HL-60 (cell line): ENCODE data around the gene GPR137B.

Experiments
- GABPA ChIP-seq: IDR thresholded peaks from 2 replicates; pipeline ENCODE4 v1.6.1; 2012; ENCODE audit warnings: low read depth
- POLR2AphosphoS5 ChIP-seq: IDR thresholded peaks from 2 replicates; pipeline ENCODE4 v1.6.1; 2012; ENCODE audit warnings: low read depth
- TF ChIP-seq, protein P1 (sequence below): IDR thresholded peaks from one replicate; pipeline ENCODE4 v1.5.1; 2011; ENCODE audit warnings: low read length, control low read depth, inconsistent platforms; ENCODE audit not compliant: insufficient read depth
- TF ChIP-seq, protein P2 (sequence below): IDR thresholded peaks from 2 replicates; pipeline ENCODE4 v1.6.1; 2012; ENCODE audit warnings: low read depth; ENCODE audit not compliant: insufficient replicate concordance

DNA sequence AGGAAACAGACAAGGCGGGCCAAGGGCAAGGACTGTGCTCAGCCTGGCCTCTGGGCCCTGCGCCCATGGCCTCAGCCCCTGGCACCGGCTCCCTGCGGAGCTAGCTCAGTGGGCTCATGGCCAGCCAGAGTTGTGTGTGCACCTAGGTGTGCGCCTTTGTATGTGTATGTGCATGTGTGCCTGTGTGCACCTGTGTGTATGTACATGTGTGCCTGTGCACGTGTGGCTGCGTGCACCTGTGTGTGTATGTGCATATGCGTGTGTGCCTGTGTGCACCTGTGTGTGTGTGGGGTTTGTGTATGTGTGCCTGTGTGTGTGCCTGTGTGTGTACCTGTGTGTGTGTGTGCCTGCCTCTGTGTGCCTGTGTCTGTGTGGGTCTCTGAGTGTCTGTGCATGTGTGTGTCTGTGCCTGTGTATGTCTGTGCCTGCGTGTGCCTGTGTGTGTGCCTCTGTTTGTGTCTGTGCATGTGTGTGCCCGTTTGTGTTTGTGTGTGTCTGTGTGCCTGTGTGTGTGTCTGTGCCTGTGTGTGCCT, 7.4 kb downstream of the GPR137B start:
- TF ChIP-seq, protein P1, sequence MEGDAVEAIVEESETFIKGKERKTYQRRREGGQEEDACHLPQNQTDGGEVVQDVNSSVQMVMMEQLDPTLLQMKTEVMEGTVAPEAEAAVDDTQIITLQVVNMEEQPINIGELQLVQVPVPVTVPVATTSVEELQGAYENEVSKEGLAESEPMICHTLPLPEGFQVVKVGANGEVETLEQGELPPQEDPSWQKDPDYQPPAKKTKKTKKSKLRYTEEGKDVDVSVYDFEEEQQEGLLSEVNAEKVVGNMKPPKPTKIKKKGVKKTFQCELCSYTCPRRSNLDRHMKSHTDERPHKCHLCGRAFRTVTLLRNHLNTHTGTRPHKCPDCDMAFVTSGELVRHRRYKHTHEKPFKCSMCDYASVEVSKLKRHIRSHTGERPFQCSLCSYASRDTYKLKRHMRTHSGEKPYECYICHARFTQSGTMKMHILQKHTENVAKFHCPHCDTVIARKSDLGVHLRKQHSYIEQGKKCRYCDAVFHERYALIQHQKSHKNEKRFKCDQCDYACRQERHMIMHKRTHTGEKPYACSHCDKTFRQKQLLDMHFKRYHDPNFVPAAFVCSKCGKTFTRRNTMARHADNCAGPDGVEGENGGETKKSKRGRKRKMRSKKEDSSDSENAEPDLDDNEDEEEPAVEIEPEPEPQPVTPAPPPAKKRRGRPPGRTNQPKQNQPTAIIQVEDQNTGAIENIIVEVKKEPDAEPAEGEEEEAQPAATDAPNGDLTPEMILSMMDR, result no peak
- TF ChIP-seq GABPA (no peak), POLR2AphosphoS5 (no peak)
- TF ChIP-seq, protein P2, sequence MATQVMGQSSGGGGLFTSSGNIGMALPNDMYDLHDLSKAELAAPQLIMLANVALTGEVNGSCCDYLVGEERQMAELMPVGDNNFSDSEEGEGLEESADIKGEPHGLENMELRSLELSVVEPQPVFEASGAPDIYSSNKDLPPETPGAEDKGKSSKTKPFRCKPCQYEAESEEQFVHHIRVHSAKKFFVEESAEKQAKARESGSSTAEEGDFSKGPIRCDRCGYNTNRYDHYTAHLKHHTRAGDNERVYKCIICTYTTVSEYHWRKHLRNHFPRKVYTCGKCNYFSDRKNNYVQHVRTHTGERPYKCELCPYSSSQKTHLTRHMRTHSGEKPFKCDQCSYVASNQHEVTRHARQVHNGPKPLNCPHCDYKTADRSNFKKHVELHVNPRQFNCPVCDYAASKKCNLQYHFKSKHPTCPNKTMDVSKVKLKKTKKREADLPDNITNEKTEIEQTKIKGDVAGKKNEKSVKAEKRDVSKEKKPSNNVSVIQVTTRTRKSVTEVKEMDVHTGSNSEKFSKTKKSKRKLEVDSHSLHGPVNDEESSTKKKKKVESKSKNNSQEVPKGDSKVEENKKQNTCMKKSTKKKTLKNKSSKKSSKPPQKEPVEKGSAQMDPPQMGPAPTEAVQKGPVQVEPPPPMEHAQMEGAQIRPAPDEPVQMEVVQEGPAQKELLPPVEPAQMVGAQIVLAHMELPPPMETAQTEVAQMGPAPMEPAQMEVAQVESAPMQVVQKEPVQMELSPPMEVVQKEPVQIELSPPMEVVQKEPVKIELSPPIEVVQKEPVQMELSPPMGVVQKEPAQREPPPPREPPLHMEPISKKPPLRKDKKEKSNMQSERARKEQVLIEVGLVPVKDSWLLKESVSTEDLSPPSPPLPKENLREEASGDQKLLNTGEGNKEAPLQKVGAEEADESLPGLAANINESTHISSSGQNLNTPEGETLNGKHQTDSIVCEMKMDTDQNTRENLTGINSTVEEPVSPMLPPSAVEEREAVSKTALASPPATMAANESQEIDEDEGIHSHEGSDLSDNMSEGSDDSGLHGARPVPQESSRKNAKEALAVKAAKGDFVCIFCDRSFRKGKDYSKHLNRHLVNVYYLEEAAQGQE, result no peak
